H1 (cell line): ENCODE results near the gene NOL4L. TPM values are rescaled to one million over a fixed set of nuclear protein-coding genes. Genes with fewer than 3 reads are reported as not detected.

Experiments used
- USF2 ChIP-seq: IDR thresholded peaks from 2 replicates; pipeline ENCODE4 v1.6.1; 2011; ENCODE audit warnings: low read length, improper control_type of control experiment
- polyA plus RNA-seq, 7 experiments: library from polyadenylated mRNA; depleted of rRNA in 3 of 7; stranded (reverse) in 5 of 7; unstranded in 2 of 7; fragments of >200 nt in 5 of 7; fragments of 200-250 nt in 2 of 7; gene quantifications; 1 replicate in 5 of 7; 2 replicates in 1 of 7; 4 replicates in 1 of 7; pipeline versions ENCODE4 v1.2.1 to v1.2.3, GENCODE V29; 2011 to 2013; ENCODE audit warnings: missing spikeins in 2 of 7, mixed read lengths in 2 of 7
- total RNA-seq: library from RNA; stranded (reverse); fragmentation: NEBNext Ultra II Directional; extraction: Animal tissue kit (Norgen Biotek cat#: 25700); gene quantifications from 2 replicates; pipeline ENCODE4 v1.2.1, GENCODE V29; 2021

NOL4L gene
- total and polyA plus RNA-seq, 2 of the 8 experiments (the other 6 are each of a cell fraction or from before 2014, with no cell fraction given), result 15.3 to 23.7 TPM

- no peak for TF ChIP-seq USF2
Measured at GRCh38 chr20:32535316-32535952, 49.7 kb downstream of the NOL4L start (continued).
